Stimulated activated CD4-positive, alpha-beta T cell treated with anti-CD3 and anti-CD28 coated beads, Interleukin-12 subunit alpha, Interleukin-12 subunit beta, amount 100 ng/mL, for 4 hours (primary cell): ENCODE data around the gene YIPF3.
"Not testable (repeated sequence)": the region's sequence is repeated elsewhere in the genome, so short reads cannot be mapped to it uniquely, and the experiment has no call there.

Source experiments
- DNase-seq: peaks from one replicate; pipeline ENCODE4 v3.0.0-alpha.2; 2020

The YIPF3 gene

GRCh38 chr6:43516697-43517504 is at the start of gene YIPF3, which contains the start of gene POLR1C:
Gene YIPF3, minus strand, starts transcription at chr6:43516926. Its CDS starts 119 bp downstream, at chr6:43516807.
Gene POLR1C, plus strand, starts transcription at chr6:43517089. Its CDS starts 21 bp downstream, at chr6:43517110.
- DNase-seq, result peak; percentile 92

- no peak for DNase-seq
These were observed 42.6 kb upstream of the YIPF3 start for GRCh38 chr6:43559328-43559727.

DNA sequence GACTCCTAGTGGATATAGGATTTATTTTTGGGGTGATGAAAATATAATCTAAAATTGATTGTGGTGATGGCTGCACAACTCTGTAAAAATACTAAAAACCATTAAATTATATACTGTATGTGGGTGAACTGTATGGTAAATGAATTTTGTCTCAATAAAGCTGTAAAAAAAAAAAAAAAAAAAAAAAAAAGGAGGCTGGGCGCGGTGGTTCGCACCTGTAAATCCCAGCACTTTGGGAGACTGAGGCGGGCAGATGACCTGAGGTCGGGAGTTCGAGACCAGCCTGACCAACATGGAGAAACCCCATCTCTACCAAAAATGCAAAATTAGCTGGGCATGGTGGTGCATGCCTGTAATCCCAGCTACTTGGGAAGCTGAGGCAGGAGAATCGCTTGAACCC is 40.9 kb upstream of the YIPF3 start:
- DNase-seq, result not testable (repeated sequence)

DNA sequence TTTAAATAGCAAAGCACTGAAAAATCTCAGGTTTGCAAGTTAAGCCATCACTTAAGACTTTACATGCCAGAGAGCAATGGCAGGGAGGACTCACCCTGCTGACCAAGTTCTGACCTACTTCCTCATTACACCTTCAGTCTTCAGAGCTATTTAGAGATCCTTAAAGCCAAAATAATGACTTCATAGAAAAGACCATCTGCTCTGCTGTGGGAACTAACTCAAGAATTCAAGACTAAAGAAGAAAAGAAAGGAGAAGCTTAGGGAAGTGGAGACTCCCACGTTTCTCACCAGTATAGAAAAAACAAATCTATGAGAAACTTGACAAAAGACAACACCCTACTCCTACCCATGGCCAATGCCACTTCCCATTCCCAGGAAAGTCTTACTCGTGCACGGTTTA is 30.5 kb upstream of the YIPF3 start:
- DNase-seq, result no peak

DNA sequence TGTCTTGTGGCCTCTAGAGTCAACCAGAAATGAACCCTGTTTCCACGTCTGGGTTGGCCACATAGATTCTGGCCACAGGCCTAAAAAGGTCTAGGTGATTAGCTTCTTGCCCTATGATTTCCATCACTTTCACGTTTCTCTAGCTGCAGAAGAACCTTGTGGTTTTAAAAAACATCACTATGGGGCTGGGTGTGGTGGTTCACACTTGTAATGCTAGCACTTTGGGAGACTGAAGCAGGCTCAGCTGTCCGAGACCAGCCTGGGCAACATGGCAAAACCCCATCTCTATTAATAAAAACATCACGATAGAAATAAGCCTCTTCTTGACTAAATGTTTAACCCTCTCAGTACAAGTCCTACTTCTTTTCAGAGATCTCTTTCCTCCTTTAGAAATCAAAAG is 27.7 kb upstream of the YIPF3 start:
- no peak for DNase-seq

DNA sequence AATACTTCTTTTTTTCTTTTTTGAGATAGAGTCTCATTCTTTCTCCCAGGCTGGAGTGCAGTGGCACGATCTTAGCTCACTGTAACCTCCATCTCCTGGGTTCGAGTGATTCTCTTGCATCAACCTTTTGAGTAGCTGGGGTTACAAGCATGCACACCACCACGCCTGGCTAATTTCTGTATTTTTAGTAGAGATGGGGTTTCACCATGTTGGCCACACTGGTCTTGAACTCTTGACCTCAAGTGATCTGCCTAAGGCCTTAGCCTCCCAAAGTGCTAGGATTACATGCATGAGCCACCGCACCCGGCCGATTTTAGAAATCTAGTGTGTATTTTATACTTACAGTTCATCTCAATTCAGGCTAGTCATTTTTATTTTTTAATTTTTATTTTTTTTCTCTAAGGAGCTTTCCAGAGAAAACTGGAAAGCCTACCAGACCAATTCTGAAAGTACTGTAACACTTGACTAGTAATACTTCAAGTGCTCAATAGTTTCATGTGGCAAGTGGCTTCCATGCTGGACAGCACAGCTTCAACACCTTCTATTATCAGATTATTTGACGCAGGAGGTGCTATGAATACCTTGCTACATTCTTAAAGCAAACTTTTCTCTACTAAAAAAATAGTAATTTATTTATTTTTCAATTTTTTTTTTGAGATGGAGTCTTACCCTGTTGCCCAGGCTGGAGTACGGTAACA is 25.2 kb upstream of the YIPF3 start:
- DNase-seq, result no peak

- no peak for DNase-seq
These were observed 23.8 kb upstream of the YIPF3 start for GRCh38 chr6:43540507-43540906.

DNA sequence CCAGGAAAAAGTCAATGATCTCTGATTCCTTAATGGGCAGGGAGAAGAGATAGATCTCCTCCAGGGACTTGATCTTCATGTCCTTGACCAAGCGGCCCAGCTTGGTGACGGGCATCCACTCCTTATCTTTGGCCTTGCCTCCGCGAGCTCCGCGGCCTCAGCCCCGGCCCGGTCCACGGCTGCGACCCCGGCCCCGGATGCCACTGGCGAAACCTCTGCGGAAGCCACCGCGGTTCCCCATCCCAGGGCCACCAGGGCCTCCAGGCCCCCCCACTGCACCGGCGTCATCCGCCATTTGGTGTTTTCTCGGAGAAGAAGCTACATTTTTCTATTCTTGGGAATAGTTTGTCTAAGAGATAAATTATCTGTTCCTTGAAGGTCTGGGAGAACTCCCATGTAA is 22.7 kb upstream of the YIPF3 start:
- DNase-seq, result not testable (repeated sequence)

- not testable (repeated sequence) for DNase-seq
These were observed 22.3 kb upstream of the YIPF3 start for GRCh38 chr6:43538986-43539385.

DNA sequence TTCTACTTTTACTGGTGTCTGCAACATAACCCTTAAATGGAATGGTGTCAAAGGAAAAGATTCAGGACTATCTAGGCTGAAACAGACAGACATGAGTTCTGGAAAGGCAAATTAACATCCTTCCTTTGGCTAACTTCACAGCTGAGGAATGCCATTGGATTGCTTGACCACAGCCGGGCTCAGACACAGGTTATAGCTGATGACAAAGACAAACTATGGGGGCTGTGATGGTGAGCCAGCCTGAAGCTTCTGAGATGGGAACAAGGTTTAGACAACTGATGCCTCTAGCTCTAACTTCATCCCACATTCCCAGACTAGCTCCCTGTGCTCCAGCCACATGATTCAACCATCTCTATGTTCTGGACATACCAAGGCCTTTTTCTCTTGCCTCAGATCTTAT is 15.5 kb upstream of the YIPF3 start:
- no peak for DNase-seq

GRCh38 chr6:43524483-43524961 is 7.8 kb upstream of the YIPF3 start:
- DNase-seq, result no peak

GRCh38 chr6:43523284-43523683 is 6.6 kb upstream of the YIPF3 start:
- DNase-seq, result no peak

DNA sequence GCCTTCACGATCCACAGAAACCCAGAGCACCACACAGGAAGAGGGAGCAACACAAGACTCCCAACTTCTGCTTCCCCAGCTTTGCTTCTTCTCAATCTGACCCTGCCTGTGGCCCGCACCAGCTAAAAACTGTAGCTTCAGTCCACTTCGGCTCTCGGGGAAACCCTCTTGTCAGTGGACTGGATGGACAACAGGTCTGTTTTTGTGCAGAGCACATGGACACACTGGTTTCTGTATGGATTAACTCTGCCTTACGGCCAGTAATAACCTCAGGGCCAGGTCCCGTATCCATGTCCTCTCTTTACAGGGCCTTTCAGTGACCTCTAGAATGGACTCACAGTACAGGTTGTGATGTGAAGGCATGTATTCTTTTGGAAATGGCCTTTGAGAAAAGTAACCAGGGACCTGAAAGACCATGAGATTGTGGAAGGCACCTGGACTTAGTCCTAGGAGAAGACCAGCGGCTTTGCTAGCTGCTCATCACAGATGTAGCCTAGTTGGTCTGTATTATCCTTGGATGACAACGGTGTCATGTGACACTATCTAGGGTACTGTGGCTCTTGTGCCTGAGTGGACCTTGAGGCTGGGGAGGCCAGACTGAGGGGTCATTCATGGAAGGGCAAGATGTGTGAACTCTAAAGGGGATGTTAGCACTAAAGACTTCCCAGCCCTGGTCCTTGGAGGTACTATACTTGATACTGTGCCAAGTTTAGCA is 6.0 kb upstream of the YIPF3 start:
- no peak for DNase-seq

DNA sequence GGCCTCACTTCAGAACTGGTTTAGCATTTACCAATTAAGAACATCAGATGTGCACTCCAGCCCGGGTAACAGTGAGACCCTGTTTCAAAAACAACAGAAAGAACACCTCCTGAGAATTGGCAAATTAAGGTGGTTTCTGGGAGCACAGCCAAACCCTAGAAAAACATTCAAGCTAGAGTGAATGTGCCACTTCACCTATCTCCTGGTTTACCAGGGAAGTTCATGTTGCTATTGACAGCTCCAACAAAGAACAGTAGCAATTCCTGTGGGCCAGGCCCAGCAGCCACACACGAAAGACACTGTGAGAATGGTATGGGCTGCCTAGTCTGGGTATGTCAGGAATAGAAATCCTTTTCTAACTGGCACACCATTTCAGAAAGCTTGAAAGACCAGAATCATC is 5.1 kb upstream of the YIPF3 start:
- DNase-seq, result no peak

DNA sequence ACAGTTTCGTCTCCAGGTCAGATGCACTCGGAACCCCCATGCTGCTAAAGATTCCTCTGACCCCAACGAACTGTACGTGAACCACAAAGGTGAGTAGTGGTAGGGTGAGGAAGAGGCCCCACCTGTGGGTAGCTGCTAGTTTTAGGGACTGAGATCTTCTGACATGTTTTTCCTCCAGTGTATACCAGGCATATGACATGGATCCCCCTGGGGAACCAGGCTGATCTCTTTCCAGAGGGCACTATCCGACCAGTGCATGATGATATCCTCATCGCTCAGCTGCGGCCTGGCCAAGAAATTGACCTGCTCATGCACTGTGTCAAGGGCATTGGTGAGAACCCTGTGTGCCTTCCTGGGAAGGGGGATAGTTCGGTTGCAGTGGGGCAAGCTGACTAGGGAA is 3.4 kb upstream of the YIPF3 start:
- DNase-seq, result no peak

- DNase-seq, result no peak
These were observed 1.0 kb upstream of the YIPF3 start for GRCh38 chr6:43517505-43518357.

- DNase-seq, result no peak
These were observed 394 bp downstream of the YIPF3 start for GRCh38 chr6:43516367-43516696.

DNA sequence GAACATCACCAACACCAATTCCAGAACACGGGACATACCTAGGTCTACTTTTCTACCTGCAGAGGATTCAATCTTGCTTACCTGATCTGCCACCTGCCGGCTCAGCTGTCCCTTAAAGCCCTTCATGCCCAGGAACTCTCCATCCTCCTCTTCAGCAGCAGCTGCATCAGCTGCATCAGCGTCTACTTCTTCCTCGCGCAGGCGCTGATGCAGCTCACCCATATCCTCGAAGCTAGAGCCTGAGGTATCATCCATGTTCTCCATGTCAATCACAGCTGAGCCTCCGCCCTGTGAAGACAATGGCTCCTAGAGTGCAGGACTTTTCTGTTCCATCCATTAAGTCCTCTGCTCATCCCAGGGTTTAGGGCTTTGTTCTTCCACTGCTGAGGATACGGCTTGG is 918 bp downstream of the YIPF3 start:
- no peak for DNase-seq

DNA sequence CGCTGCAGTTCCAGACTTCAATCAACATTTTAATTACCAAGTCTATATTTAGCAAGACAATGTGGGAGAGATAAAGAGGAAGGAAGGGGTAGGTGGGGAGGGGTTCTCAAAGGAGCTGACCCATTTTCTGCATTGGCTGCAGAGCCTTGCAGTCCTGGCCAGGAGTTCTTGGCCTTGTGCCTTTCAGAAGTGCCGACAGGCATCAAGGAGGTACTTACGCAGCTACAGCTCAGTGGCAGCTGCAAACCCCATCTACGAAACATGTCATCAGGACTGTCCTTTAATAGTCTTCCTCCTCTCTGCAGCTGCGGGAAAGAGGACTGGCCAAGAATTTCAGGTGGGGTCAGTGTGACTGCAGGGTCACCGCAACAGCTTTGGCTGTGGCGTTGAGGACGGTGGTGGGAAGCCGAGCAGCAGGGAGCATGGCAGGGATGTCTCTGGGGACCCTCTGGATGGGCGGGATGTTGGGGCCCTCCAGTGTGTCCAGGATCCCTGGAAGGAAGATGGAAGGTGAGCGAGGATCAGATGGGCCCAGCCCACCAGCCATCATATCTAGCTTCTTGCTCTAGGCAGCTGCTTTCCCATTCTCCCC is 4.8 kb downstream of the YIPF3 start:
- DNase-seq, result no peak

GRCh38 chr6:43510827-43511163 is 5.9 kb downstream of the YIPF3 start:
- no peak for DNase-seq

DNA sequence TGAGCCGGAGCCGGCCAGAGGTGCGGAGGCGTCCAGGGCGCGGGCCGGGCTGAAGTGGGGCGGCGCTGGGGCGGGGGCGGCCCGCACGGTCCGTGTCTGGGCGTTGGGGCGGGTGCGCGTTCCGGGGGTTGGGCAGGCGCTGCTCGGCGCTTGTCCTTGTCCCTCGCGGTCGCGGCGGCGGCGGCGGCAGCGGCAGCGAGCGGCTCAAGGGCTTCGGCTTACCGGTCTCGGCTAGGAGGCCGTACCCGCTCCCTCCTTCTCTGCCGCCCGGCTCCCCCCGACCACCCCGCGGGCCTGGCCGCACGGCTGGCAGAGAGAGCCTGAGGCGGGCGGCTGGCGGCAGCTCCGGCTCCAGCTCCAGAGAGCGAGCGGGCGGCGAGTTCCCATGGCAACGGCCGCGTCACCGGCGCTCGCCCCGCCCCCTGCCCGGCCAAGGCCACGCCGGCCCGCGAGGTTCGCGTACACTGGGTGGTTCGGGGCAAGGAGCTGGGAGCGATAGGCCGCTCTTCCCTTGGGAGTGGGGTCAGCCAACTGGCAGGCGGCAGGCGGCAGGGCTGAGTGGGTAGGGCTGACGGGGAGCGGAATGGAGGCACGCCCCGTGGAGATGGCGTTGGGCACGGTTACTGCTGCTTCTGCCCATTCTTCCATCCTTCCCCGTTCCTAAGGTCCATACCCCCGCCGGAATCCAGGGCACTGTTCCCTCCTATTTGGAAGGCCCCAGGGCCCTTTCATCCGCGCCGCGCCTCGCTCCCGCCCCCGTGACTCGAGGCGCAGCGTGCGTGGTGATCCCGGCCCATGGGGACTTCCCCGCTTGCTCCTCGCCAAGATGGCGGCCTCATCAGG is 6.5 kb downstream of the YIPF3 start, which contains the start of gene LRRC73:
Gene LRRC73 (minus strand): TSS at position 363 of the 843 bp plus-strand sequence. CDS start 561 bp downstream, outside the sequence.
- peak; percentile 82 for DNase-seq
